ENCODE measurements around the gene LPCAT3. TPM values are rescaled to one million over a fixed set of nuclear protein-coding genes. Genes with fewer than 3 reads are reported as not detected.

The LPCAT3 gene
- total RNA-seq, 1 experiment from 2014 or later: 30.2 TPM

- no peaks in the 10 kb centered on the region for H3K27me3 Mint-ChIP-seq (ENCODE audit: unreplicated experiment)
- DNase-seq: no peak
- peaks cover 9% of the 10 kb centered on the region for H3K36me3 Mint-ChIP-seq (ENCODE audit: insufficient read depth, unreplicated experiment)
- no peak overlapping the region for H3K27ac Mint-ChIP-seq (ENCODE audit: unreplicated experiment)
- no peaks in the 10 kb centered on the region for H3K9me3 Mint-ChIP-seq (ENCODE audit: low read depth, unreplicated experiment)
- no peaks in the 10 kb centered on the region for H3K4me1 Mint-ChIP-seq (ENCODE audit: low read depth, unreplicated experiment)
- no peak for TF ChIP-seq CTCF (IDR thresholded peaks at IDR 0.05; ENCODE audit: unreplicated experiment)
- BruUV-seq (replicated peaks): no TSS peak
- CTCF ChIA-PET: interaction anchor here (1.0 kb wide), 1 partner anchor 131 kb away, joined by 3 read pairs; no protein-coding TSS in a partner anchor
- intact Hi-C loops (cut with micrococcal nuclease; ENCODE audit: unreplicated experiment): no loop called here
- no peak overlapping the region for H3K4me3 Mint-ChIP-seq (ENCODE audit: low read depth, unreplicated experiment)
Observed at GRCh38 chr12:7004840-7005239, 13.4 kb downstream of the LPCAT3 start.

- CTCF ChIA-PET: interaction anchor here (1.0 kb wide), 1 partner anchor 131 kb away, joined by 3 read pairs; no protein-coding TSS in a partner anchor
- no peak overlapping the region for H3K27ac Mint-ChIP-seq (ENCODE audit: unreplicated experiment)
Observed at GRCh38 chr12:7004287-7004803, 13.9 kb downstream of the LPCAT3 start.

GRCh38 chr12:7001921-7002591, 16.2 kb downstream of the LPCAT3 start:
- TF ChIP-seq CTCF (IDR thresholded peaks at IDR 0.05; ENCODE audit: unreplicated experiment): no peak
- Mint-ChIP-seq H3K4me1 (ENCODE audit: low read depth, unreplicated experiment) (no peaks in the 10 kb centered on the region), H3K4me3 (ENCODE audit: low read depth, unreplicated experiment) (no peak overlapping the region), H3K27ac (ENCODE audit: unreplicated experiment) (no peak overlapping the region), H3K9me3 (ENCODE audit: low read depth, unreplicated experiment) (no peaks in the 10 kb centered on the region), H3K36me3 (ENCODE audit: insufficient read depth, unreplicated experiment) (peaks cover 5% of the 10 kb centered on the region), H3K27me3 (ENCODE audit: unreplicated experiment) (no peaks in the 10 kb centered on the region)
- DNase-seq: no peak
- BruUV-seq (replicated peaks): no TSS peak
- intact Hi-C loops (cut with micrococcal nuclease; ENCODE audit: unreplicated experiment): no loop called here
- CTCF ChIA-PET: no interaction called here

More at GRCh38 chr12:7004287-7004803, 13.9 kb downstream of the LPCAT3 start:
- no peak for TF ChIP-seq CTCF (IDR thresholded peaks at IDR 0.05; ENCODE audit: unreplicated experiment)
- DNase-seq: no peak
- H3K27me3 Mint-ChIP-seq (ENCODE audit: unreplicated experiment): no peaks in the 10 kb centered on the region
- intact Hi-C loops (cut with micrococcal nuclease; ENCODE audit: unreplicated experiment): no loop called here
- no peaks in the 10 kb centered on the region for H3K4me1 Mint-ChIP-seq (ENCODE audit: low read depth, unreplicated experiment)
- no TSS peak for BruUV-seq (replicated peaks)
- peaks cover 8% of the 10 kb centered on the region for H3K36me3 Mint-ChIP-seq (ENCODE audit: insufficient read depth, unreplicated experiment)
- no peak overlapping the region for H3K4me3 Mint-ChIP-seq (ENCODE audit: low read depth, unreplicated experiment)
- H3K9me3 Mint-ChIP-seq (ENCODE audit: low read depth, unreplicated experiment): no peaks in the 10 kb centered on the region

GRCh38 chr12:6998715-6999451, 19.4 kb downstream of the LPCAT3 start:
- Mint-ChIP-seq H3K36me3 (ENCODE audit: insufficient read depth, unreplicated experiment) (peaks cover 13% of the 10 kb centered on the region), H3K4me1 (ENCODE audit: low read depth, unreplicated experiment) (no peaks in the 10 kb centered on the region), H3K9me3 (ENCODE audit: low read depth, unreplicated experiment) (no peaks in the 10 kb centered on the region), H3K27me3 (ENCODE audit: unreplicated experiment) (no peaks in the 10 kb centered on the region), H3K4me3 (ENCODE audit: low read depth, unreplicated experiment) (no peak overlapping the region), H3K27ac (ENCODE audit: unreplicated experiment) (no peak overlapping the region)
- BruUV-seq (replicated peaks): no TSS peak
- CTCF ChIA-PET: interaction anchor here (0.5 kb wide), 1 partner anchor 55 kb away, joined by 4 read pairs; no protein-coding TSS in a partner anchor
- DNase-seq: no peak
- TF ChIP-seq CTCF (IDR thresholded peaks at IDR 0.05; ENCODE audit: unreplicated experiment): no peak
- intact Hi-C loops (cut with micrococcal nuclease; ENCODE audit: unreplicated experiment): no loop called here

Measured in Calu3 (cell line).